Measurements from ENCODE around the gene XG. TPM values are rescaled to one million over a fixed set of nuclear protein-coding genes. Genes with fewer than 3 reads are reported as not detected.
"Not testable (repeated sequence)": the region's sequence is repeated elsewhere in the genome, so short reads cannot be mapped to it uniquely, and the experiment has no call there.

The XG gene
- total and polyA plus RNA-seq, 2 of the 8 experiments (the other 6 are each of a cell fraction or from before 2014, with no cell fraction given): 0.33 to 0.78 TPM

DNA sequence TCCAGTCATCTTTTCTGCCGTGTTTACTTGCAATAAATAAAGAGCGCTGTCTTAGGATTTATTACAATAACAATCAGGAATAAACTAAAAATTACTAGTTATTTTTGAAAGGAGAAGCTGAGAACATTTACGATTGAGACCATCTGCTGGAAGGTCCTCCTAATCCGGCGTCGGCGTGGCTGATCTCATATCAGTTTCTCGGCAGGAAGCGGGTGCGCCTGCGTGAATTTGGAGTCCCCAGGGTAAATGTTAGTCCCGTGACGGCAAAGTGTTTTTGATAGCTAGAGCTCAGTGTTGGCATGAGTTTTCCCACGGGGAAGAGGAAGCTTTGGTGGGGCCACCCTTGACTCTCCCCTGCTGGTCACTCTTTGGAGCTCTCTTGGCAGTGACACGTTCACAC, 45.0 kb downstream of the XG start:
- H3K14ac ChIP-seq (ENCODE audit: insufficient read length); H4K20me1 ChIP-seq (replicated peaks in 1 of 2; ENCODE audit: control insufficient read depth in 1 of 2, insufficient read depth in 2 of 2, low read length in 2 of 2); CTCF ChIA-PET (ENCODE audit: partially characterized antibody); H3K23me2 ChIP-seq (ENCODE audit: low read depth, low read length); H3K18ac ChIP-seq (ENCODE audit: extremely low read depth, low read length); H3K9me3 ChIP-seq (ENCODE audit: insufficient read depth in 2 of 2, low read depth in 1 of 2, low read length in 1 of 2); H2BK120ac ChIP-seq (replicated peaks; ENCODE audit: low read depth, low read length); H3K4me2 ChIP-seq (ENCODE audit: insufficient read depth in 1 of 2, low read depth in 2 of 2, low read length in 2 of 2); H2BK15ac ChIP-seq (ENCODE audit: low read length); H3K27ac ChIP-seq (ENCODE audit: low read depth, low read length); H2BK12ac ChIP-seq (ENCODE audit: low read depth, low read length); H2BK20ac ChIP-seq (ENCODE audit: low read length); H3K4ac ChIP-seq (replicated peaks; ENCODE audit: insufficient read length, low read depth, low read length); H3K79me2 ChIP-seq (ENCODE audit: control insufficient read depth in 1 of 2, insufficient read depth in 2 of 2, low read length in 2 of 2); H2AK5ac ChIP-seq (ENCODE audit: low read depth, low read length); DNase-seq (ENCODE audit: low read depth in 1 of 2, low spot score in 2 of 2); H4K91ac ChIP-seq (replicated peaks; ENCODE audit: insufficient read length, low read length); H3K9ac ChIP-seq (replicated peaks in 1 of 4; ENCODE audit: extremely low read depth in 1 of 4, low read depth in 3 of 4, low read length in 3 of 4); H3K4me3 ChIP-seq (ENCODE audit: extremely low read depth in 1 of 4, insufficient read depth in 2 of 4, low read depth in 3 of 4, low read length in 4 of 4); H3K27me3 ChIP-seq (replicated peaks in 1 of 4; ENCODE audit: control insufficient read depth in 3 of 4, extremely low read depth in 1 of 4, insufficient read depth in 3 of 4, low read length in 3 of 4); H3K79me1 ChIP-seq (ENCODE audit: low read depth, low read length); H4K8ac ChIP-seq (ENCODE audit: extremely low read depth, insufficient read depth, low read length); H3K23ac ChIP-seq (ENCODE audit: insufficient read length); H3K56ac ChIP-seq (replicated peaks; ENCODE audit: insufficient read length, low read depth, low read length); H4K5ac ChIP-seq (ENCODE audit: insufficient read length, low read depth, low read length); H3K36me3 ChIP-seq (ENCODE audit: control insufficient read depth in 2 of 4, insufficient read depth in 4 of 4, low read length in 3 of 4); POLR2A ChIA-PET (ENCODE audit: partially characterized antibody); H2AFZ ChIP-seq (ENCODE audit: low read length); H2BK5ac ChIP-seq (ENCODE audit: low read depth, low read length); FAIRE-seq: not testable (repeated sequence)
- peaks cover 2 to 20% (median 10%) of the 10 kb centered on the region in 4 experiments; a peak in 5 of 7 replicates for H3K4me1 ChIP-seq (replicated peaks in 1 of 4; ENCODE audit: control insufficient read depth in 3 of 4, insufficient read depth in 4 of 4, low read length in 3 of 4)
- 93% methylated on average over 6 of the region's 15 CpGs; no CpG with 5 or more reads in 1 of the 2 experiments for WGBS, 2 experiments (ENCODE audit: extremely low coverage in 1 of 2, insufficient coverage in 1 of 2, insufficient read length in 1 of 2, insufficient replicate concordance in 2 of 2, low coverage in 1 of 2, low lambda C conversion rate in 2 of 2, missing lambda C conversion rate in 1 of 2)
